ENCODE data around the gene ITGA6. TPM values are rescaled to one million over a fixed set of nuclear protein-coding genes. Genes with fewer than 3 reads are reported as not detected.
A peak's percentile ranks its signal among the peaks of the same experiment; 100 is the strongest.

The ITGA6 gene
- total and polyA plus RNA-seq, 2 experiments from 2014 or later = 16.7 to 64.8 TPM

DNA sequence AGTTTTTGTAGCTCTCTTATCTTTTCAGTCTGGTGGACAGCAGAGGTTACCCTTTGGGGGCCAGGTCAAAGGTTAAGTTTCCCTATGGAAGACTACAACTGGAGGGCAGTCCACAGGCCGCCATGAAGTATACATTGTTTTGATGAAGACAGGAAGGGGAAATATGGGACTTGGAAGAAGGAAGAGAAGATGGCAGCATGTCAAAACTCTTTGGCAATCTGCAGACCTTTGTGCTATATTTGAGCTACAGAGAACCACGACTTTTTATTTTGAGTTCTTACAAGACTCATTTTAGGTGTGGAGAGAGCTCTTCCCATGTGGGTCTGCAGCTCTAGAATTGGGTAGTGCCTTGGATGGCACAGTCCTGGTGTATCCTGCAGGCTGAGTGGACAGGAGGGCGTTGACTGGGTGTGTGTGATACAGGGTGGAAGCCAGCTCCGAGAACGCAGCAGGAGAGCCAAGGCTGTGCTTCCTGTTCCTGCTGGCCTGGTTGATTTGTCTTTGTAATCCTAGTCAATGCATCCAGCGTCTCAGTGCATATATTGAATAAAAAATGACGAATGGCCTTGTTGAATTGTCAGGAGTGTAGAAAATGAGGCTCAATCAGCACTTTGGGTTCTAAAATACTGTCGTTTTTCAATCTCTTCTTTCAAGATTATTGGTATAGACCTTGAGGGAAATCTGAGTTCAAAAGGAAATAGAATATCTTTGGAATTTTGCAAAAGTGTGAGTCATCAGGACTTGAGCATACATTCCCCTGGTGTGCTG lies 11.5 kb downstream of the ITGA6 start:
- Histone ChIP-seq H4K20me1 (ENCODE audit: insufficient read depth, poor library complexity, severe bottlenecking) (no peaks in the 10 kb centered on the region), H3K4me1 (ENCODE audit: insufficient read depth) (peaks cover 14% of the 10 kb centered on the region), H3K9me3 (ENCODE audit: low read depth) (no peaks in the 10 kb centered on the region), H3K79me2 (peaks cover 59% of the 10 kb centered on the region), H3K9me2 (replicated peaks; ENCODE audit: insufficient read depth) (no peaks in the 10 kb centered on the region), H3K36me3 (replicated peaks; ENCODE audit: insufficient read depth, low read depth) (no peaks in the 10 kb centered on the region), H3K27me3 (no peaks in the 10 kb centered on the region), H2AFZ (no peak overlapping the region), H3K27ac (peak overlapping the region; percentile 62), H3K4me2 (no peak overlapping the region), H3K4me3 (no peak overlapping the region)
- no peak for DNase-seq (ENCODE audit: low spot score)
- 84% methylated on average over 8 of the region's 8 CpGs for WGBS (ENCODE audit: low lambda C conversion rate, missing lambda C conversion rate)
- TF ChIP-seq EZH2 (IDR thresholded peaks at IDR 0.05; ENCODE audit: borderline replicate concordance) (no peak), EZH2phosphoT487 (IDR thresholded peaks at IDR 0.05; ENCODE audit: low read depth, severe bottlenecking, unreplicated experiment) (no peak)
- TF ChIP-seq, protein P1, sequence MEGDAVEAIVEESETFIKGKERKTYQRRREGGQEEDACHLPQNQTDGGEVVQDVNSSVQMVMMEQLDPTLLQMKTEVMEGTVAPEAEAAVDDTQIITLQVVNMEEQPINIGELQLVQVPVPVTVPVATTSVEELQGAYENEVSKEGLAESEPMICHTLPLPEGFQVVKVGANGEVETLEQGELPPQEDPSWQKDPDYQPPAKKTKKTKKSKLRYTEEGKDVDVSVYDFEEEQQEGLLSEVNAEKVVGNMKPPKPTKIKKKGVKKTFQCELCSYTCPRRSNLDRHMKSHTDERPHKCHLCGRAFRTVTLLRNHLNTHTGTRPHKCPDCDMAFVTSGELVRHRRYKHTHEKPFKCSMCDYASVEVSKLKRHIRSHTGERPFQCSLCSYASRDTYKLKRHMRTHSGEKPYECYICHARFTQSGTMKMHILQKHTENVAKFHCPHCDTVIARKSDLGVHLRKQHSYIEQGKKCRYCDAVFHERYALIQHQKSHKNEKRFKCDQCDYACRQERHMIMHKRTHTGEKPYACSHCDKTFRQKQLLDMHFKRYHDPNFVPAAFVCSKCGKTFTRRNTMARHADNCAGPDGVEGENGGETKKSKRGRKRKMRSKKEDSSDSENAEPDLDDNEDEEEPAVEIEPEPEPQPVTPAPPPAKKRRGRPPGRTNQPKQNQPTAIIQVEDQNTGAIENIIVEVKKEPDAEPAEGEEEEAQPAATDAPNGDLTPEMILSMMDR (IDR thresholded peaks at IDR 0.05; ENCODE audit: poor library complexity) = no peak

GRCh38 chr2:172439509-172439860 lies 12.1 kb downstream of the ITGA6 start:
- H4K20me1 ChIP-seq (ENCODE audit: insufficient read depth, poor library complexity, severe bottlenecking) = no peaks in the 10 kb centered on the region
- peaks cover 11% of the 10 kb centered on the region for H3K4me1 ChIP-seq (ENCODE audit: insufficient read depth)
- TF ChIP-seq, protein P1 (IDR thresholded peaks at IDR 0.05; ENCODE audit: poor library complexity) = no peak
- no peak for TF ChIP-seq EZH2phosphoT487 (IDR thresholded peaks at IDR 0.05; ENCODE audit: low read depth, severe bottlenecking, unreplicated experiment)
- WGBS (ENCODE audit: low lambda C conversion rate, missing lambda C conversion rate) = 68% methylated on average over 2 of the region's 2 CpGs
- no peak overlapping the region for H3K4me3 ChIP-seq
- no peak for DNase-seq (ENCODE audit: low spot score)
- H2AFZ ChIP-seq = no peak overlapping the region
- no peaks in the 10 kb centered on the region for H3K36me3 ChIP-seq (replicated peaks; ENCODE audit: insufficient read depth, low read depth)
- H3K27ac ChIP-seq = peak overlapping the region; percentile 62
- no peaks in the 10 kb centered on the region for H3K27me3 ChIP-seq
- H3K9me3 ChIP-seq (ENCODE audit: low read depth) = no peaks in the 10 kb centered on the region
- no peak overlapping the region for H3K4me2 ChIP-seq
- peaks cover 58% of the 10 kb centered on the region for H3K79me2 ChIP-seq
- H3K9me2 ChIP-seq (replicated peaks; ENCODE audit: insufficient read depth) = no peaks in the 10 kb centered on the region

- Histone ChIP-seq H3K4me2 (no peak overlapping the region), H3K79me2 (peaks cover 59% of the 10 kb centered on the region), H3K9me3 (ENCODE audit: low read depth) (no peaks in the 10 kb centered on the region), H3K4me3 (no peak overlapping the region), H3K9me2 (replicated peaks; ENCODE audit: insufficient read depth) (no peaks in the 10 kb centered on the region), H2AFZ (no peak overlapping the region), H4K20me1 (ENCODE audit: insufficient read depth, poor library complexity, severe bottlenecking) (no peaks in the 10 kb centered on the region), H3K36me3 (replicated peaks; ENCODE audit: insufficient read depth, low read depth) (no peaks in the 10 kb centered on the region), H3K4me1 (ENCODE audit: insufficient read depth) (peaks cover 7% of the 10 kb centered on the region), H3K27me3 (no peaks in the 10 kb centered on the region), H3K27ac (peak overlapping the region; percentile 87)
- WGBS (ENCODE audit: low lambda C conversion rate, missing lambda C conversion rate) = 60% methylated on average over 1 of the region's 1 CpG
- no peak for TF ChIP-seq EZH2phosphoT487 (IDR thresholded peaks at IDR 0.05; ENCODE audit: low read depth, severe bottlenecking, unreplicated experiment)
- TF ChIP-seq, protein P1 (IDR thresholded peaks at IDR 0.05; ENCODE audit: poor library complexity) = no peak
- no peak for TF ChIP-seq EZH2 (IDR thresholded peaks at IDR 0.05; ENCODE audit: borderline replicate concordance)
- DNase-seq (ENCODE audit: low spot score) = no peak
Measured at GRCh38 chr2:172439911-172440310, 12.5 kb downstream of the ITGA6 start.
